Activated T-cell treated with anti-CD3 and anti-CD28 coated beads for 24 hours (primary cell): ENCODE measurements around the gene CNIH2.
A peak's percentile ranks its signal among the peaks of the same experiment; 100 is the strongest.
"Not testable (repeated sequence)": the region's sequence is repeated elsewhere in the genome, so short reads cannot be mapped to it uniquely, and the experiment has no call there.

Source experiments
- DNase-seq: peaks from one replicate; pipeline ENCODE4 v3.0.0-alpha.2; 2020; ENCODE audit warnings: low read depth

Gene CNIH2

DNA sequence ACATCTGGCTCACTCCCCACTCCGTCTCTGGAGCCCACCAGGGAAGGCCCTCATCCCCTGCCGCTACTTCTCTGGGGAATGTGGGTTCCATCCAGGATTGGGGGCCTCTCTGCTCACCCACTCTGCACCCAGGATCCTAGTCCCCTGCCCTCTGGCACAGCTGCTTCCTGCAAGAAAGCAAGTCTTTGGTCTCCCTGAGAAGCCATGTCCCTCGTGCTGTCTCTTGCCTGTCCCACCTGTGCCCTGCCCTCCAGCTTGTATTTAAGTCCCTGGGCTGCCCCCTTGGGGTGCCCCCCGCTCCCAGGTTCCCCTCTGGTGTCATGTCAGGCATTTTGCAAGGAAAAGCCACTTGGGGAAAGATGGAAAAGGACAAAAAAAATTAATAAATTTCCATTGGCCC, 911 bp upstream of the CNIH2 start:
- not testable (repeated sequence) for DNase-seq

DNA sequence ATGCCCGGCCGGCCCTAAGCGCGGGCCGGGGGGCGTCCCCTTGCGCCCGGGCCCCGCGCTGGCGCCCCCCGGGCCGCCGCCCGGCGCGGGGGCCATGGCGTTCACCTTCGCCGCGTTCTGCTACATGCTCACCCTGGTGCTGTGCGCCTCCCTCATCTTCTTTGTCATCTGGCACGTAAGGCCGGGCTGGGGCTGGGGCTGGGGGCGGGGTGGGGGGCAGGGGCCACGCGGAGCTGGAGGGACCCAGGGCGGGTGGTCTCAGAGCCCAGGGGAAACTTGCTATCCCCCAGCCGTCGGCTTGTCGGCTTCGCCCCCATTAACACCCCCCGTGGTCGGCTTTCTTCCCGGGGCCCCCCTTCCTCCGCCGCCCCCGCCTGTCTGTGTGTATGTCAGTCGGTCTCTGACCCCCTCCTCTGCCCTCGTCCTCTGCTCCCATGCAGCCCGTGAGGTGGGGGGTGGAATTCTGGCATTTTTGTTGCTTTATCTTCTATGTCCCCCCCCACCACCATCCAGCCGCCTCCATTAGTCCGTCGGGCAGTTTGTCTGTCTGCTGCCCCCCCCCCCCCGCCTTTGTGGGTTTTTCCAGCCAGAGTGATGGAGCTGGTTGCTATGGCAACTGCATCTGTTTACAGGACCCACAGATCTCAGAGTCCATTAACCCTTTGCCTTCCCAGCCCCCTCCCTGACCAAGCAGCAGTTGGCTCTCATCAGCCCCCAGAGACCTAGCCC, 552 bp downstream of the CNIH2 start:
- no peak for DNase-seq

DNA sequence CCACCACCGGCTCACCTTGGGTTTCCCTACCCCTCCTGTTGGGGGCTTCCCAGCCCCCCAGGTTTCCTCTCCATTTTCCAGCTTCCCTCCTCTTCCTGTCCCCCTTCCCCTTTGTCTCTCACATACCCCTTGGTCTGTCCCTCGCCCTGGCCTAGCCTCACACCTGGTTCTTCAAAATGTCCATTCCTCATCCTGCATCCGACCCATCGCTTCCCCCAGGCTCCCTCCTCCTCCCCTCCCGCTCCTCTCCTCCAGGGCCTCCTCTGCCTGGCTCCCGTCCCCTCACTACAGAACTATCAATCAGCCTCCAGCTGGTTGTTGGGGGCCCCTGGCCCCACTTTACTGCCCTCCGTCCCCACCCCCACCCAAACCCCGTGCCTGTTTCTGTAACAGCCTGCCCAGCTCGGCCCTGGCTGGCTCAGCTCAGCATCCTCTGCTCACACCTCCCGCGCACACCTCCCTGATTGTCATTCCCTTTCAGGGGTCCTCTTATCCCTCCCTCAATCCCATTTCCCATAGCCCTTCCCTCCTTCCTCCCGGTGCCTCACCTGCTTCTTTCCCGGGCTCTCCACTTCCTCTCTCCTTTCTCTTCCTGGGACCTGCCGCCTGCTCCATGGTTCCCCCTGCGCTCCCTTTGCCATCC, 1.2 kb downstream of the CNIH2 start:
- no peak for DNase-seq

DNA sequence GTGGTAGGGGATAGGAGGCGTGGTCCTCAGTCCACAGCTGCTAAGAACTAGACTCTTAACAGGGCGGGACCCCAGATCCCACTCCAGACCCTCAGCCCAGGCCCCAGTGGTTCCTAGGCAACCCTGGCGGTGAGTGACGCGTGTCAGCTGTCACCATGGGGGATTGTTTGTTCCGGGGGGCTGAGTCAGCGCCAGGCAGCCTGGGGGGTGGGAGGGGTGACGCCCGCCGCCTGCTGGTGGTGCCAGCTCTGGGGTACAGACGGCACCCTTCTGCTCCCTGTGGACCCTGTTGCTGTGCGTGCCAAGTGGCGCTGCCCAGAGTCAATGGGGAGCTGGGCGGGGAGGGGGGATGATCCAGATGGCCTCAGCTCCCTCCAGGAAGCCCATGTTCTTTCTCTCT, 2.5 kb downstream of the CNIH2 start:
- DNase-seq, result no peak

DNA sequence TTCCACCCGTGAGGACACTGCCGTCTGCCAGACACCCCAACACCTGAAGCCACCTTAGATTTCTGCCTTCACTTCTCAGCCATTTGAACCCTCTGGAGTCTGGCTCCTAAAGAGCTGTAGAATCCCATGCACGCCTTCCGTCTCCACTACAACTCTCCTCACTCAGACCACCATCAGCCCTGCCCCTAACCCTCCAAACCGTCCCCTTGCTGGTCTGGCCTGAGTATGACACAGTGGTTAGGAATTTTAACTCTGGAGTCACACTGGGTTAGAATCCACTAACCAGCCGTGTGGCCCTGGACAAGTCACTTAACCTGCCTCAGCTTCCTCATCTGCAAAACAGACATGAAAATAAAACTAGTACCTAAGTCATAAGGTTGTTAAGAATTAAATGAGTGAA, 3.0 kb downstream of the CNIH2 start:
- no peak for DNase-seq

DNA sequence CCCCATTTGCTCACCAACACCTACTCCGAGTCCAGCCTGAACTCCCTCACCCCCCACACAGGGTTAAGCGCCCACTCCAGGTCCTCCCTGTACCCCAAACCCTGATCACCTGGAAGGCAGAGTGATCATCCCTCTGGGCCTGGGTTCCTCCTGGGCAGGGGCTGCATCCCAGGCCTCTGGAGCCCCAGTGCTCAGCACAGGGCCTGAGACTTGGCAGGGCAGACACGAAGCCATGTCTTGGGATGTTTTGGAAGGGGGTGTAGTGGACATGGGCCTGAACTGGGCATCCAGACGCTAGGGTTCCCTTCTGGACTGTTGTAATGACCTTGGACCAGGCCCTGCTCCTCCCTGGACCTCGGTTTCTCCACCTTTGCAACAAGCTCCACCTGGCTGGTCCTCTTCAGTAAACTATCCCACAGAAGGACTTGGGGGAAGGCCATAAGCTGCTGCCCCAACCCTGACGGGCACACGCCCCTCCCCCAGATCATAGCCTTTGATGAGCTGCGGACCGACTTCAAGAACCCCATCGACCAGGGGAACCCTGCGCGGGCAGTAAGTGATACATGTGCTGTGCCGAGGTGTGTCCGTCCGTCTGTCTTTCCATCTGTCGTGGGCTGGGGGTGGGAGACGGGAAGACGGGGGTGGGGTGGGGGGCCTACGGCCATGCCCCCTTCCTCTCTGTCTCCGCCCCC, 3.9 kb downstream of the CNIH2 start:
- no peak for DNase-seq

DNA sequence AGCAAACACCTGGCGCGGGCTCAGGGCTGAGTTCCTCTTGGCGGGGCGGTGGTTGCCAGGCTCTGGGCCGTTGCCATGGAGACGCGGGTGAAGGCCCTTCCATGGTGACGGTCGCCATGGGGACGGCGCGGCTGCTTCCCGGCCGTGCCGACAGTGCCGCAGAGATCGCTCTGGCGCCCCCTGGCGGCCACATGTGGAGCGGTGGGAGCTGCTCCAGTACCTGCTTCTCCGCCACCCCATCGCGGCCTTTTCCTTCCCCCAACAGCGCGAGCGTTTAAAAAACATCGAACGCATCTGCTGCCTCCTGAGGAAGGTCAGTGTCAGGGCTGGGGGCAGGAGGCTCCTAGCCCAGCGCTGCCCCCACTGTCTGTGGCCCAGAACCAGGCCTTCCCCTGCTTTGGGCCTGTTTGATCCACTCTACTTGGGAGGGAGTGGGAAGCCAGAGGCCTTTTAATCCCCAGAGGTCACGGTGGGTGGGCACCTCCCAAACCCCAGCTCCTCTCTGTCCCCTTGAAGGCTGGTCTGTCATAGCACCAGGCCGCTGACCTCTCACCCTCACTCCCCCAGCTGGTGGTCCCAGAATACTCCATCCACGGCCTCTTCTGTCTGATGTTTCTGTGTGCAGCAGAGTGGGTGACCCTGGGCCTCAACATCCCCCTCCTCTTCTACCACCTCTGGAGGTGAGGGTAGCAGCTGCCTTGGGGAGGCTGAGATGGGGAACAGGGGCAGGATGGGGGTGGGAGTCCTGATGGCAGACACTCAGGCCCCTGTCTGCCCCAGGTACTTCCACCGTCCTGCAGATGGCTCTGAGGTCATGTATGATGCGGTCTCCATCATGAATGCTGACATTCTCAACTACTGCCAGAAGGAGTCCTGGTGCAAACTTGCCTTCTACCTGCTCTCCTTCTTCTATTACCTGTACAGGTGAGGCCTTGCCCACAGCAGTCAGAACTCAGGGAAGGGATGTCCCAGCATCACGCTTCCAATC, 4.8 kb downstream of the CNIH2 start:
- peak; percentile 98 for DNase-seq

DNA sequence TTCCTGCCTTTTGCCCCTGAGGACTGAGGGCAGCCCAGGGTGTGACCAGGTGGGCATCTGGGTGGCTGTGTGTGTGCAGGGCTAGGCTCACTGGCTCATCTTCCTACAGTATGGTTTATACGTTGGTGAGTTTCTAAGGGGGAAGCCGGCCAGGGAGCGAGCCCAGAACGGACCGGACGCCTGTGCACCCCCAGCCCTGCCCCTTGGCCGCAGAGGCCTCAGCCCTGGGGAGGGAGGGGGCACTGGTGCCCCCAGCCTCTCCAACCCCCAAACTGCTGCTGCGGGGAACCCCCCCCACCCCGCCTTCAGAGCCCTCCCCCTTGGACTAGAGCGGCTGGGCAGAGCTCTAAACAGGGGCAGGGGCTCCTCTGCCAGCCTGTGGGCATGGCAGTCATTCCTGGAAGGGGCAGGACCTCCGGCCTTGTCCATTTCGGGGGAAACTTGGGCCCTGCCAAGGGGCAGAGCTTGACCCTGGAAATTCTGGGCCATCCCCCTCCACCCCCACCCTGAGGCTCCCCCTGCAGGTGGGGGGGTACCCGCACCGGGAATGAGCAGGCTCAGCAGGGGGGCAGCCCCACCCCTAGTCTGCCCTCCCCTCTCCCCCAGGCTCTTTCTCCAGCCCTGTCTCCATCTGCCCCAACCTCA, 5.6 kb downstream of the CNIH2 start:
- no peak for DNase-seq

DNA sequence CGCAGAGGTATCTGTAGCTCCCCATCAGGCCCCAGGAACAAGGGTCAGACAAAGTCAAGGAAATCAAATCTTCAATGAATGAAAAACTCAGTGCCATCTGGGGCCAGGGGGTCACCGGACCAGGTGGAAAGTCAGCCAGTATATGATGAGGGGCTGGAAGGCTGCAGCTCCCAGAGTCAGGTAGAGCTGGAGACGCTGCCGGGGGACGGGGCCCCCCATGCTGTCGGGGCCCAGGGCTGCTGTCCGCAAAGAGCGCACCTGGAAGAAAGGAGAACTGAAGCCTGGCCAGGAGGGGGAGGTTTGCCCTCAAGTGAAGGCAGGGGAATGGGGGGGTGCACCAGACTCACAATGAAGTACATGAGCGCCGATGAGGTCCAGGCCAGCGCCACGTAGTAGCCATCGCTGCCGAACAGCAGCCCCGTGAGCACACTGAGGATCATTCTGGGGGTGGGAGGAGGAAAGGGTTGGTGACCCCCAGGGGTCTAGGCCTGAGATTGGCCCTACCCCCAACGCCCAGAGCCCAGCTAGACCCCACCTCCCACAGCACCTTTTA, 6.6 kb downstream of the CNIH2 start:
- DNase-seq, result no peak

DNA sequence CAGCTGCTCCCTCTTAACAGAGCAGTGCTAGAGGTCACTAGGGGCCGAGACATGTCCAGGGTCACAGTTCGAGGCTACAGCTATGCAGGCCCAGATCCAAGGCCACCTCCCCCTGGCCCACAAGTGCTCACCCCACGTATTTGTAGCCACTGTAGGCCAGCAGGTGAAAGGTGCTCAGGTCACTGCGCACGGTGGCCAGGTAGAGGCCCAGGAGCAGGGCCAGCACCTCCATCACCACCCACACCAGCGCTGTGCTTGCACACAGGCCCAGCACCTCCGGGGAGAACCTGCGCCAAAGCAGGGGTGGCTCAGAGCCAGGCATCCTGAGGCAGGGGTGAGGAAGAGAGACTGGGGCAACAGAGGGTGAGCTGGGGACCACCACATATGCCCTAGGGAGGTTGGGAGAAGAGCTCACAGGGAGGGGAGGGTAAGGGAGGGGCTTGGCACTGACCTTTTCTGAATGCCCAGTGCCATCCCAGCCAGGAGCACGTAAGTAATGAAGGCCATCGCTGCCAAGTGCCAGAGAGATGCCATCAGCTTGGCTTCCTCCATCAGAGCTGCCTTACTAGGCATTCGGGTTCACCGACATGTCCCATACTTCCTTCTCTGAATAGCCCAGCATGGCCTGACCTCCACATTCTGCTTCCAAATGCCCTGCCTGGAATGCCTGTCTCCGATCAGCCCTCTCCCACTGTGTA, 7.4 kb downstream of the CNIH2 start:
- DNase-seq, result no peak

DNA sequence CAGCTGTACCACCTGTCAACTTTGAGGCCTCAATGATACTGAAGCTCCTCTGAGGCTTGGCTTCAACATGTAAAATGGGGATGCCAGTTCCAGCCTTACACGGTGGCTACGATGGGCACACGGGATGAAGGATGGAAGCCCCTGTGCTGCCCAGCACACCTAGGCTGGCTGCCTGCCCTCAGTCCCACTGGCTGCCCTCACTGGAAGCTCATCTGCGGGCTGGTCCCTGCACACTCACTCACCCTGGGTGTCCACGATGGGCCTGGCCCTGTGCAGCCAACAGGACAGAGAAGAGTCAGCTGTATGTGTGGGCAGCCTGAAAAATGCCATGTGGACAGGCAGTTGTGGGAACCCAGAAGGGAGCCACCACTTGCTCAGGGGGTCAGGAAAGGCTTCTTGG, 8.7 kb downstream of the CNIH2 start:
- no peak for DNase-seq

DNA sequence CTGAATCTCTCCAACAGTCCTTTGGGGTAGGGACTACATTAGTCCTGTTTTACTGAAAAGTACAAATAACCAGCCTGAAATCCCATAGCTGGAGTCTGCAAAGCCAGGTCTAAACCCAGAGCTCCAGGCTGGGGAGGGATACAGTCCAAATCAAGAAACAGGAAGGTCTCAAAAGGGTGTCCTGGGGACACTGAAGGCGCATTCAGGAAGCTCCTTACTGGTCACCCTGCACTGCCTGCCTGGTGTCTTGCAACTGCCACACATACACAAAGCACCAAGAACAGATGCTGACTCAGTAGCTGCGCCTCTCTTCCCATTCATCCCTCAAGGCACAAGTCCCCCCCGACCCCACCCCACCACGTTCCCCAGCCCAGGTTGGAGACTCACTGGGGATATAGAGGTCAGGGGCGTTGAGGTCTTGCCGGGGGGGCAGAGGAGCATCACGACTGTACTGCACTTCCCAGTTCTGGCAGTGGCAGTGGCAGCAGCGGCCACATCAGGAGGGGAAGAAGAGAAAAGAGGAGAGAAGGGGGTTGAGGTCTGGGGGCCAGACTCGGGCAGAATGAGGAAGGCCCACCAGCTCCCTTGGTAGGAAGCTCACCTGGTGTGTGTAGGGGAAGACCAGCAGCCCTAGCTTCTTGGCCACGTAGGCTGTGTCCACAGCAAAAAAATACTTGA, 9.4 kb downstream of the CNIH2 start:
- no peak for DNase-seq

DNA sequence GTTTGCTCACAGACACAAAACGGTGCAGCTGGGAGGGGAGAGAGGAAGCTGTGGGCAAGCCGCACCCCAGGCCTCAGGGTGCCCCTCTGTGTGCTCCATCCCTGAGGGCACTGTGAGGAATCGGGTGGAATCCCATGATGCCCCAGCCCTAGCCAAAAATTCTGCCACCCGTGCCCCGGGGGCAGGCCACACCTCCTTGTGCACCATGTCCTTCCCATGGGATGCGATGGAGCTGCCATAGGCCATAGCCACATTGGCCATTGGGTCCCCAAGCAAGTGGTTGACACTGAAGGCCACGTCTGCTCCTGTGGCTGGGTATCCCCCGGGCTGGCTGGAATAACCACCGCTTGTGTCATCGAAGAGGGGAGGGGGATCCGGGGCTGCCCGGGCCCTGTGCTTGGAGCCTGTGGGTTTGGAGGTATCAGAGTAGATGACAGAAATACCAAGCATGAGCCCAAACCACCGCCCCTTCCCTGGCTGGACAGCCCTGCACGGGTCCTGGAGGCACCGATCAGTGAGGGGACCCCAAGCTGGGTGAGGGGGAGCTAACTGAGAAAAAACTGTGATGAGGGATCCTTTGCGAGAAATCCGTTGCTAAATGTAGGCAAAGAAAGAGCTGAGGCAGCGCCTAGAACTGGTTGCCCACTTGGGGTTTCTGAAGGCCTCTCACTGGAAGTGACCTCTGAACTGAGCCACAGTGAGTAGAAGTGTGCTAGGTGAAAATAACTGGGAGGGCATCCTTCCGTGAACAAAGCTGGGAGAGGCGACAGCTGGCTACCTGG, 10.1 kb downstream of the CNIH2 start:
- no peak for DNase-seq

DNA sequence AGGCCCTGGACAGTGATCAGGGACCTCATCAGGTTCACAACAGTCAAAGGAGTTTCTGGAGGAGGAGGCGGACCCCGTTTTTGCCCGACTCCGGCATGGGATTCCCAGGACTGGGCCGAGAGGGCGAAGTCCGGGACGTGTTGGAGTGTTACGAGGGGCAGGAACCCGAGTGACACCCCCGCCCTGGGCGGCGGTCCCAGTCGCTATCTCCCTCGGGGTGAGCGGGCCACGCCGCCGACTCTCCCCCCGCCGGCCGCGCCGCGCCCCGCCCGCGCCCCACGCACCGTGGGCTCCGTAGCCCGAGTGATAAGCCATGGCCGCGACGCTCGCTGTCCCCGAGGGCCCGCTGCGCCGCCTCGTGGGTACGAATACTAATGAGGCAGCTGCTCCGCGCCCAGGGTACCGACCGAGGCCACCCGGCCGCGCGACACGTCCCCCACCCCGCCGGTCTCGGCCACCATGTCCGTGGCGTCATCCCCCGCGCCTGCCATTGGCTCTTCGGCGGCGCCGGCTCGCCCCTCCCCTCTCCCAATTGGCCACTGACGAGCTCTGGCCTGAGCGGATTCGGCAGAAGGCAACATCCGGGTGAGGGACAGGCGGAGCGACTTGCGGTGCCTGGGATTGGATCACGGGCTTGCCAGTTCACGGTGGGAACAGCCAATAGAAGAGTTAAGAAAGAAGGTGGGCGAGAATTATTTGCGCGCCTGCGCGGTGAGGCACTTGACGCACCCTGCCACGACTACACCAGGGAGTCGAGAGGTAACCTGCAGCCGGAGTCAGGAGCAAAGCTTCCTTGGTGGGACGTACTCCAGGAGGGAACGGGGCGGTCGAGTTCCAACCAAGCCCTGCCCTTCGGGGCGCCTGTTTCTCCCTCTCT, 10.9 kb downstream of the CNIH2 start, which contains the start of gene YIF1A:
TSS of gene YIF1A (minus strand) at position 473 of the 877 bp plus-strand sequence. CDS start at position 315, 158 bp downstream.
- DNase-seq, result peak; percentile 98

DNA sequence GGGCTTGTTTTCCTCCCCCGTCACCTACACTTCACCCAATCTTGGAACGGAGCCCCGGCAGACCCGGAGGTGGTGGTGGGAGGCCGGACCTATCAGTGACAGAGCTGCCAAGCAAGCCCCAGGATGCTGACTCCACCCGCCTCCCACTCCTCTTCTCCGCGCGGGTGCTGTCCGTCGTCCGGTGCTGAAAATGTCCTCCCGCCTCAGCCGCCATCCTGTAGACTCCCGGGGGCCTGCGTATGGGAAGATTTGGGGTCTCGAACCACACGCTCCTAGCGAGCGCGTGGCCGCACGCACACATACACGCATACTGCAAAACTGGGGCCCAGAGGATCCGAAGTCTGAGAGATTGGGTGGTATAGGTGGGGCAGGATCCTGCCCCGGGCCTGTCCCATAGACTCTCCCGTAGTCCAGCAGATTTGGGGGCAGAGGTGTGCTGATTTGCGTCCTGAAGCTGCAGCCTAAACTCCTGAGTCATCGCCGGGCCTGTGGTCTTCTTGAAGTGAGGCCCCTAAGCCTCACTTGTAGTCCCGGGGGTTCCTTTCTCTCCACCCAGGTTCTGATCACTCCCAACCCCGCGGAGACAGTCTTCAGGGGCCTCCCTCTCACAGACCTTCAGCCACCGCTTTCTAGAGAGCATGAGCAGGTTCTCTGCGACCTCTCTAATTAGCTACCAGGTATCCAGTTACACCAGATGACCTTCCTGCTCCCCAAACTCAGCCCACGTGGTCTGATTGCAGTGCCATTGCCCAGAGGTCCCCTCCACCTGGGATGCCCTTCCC, 11.8 kb downstream of the CNIH2 start:
- peak; percentile 73 for DNase-seq

DNA sequence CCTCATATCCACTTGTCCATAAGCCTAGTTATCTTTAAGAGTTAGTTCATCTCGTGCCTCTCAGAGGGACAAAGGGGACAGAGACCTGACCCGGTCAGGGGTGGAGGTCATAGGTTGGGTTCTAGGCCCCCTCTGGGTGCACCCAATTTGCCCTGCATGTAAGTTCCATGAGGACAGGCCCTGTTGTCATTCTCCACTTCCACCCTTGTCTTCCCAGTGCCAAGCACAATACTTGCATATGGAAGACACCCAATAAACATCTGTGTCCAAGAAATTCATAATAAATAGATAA, 12.3 kb downstream of the CNIH2 start:
- no peak for DNase-seq

DNA sequence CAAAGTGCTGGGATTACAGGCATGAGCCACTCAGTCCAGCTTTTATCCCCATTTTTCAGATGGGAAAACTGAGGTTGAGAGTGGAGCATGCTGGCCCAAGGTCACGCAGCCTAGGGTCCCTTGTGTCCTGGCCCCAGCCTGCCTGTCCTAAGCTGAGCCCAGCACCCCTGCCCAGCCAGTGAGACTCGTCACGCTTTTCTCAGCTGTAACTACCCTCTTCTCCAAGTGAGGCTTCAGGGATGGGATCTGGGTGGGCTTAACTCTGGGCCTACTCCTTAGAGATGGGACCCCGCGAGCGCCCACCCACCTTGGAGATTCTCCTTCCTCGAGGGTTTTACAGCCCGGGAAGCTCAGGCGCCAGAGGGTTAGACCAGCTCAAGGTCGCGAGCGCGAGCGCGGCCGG, 13.3 kb downstream of the CNIH2 start:
- no peak for DNase-seq
